ENCODE results near the gene ZNF616. TPM values are rescaled to one million over a fixed set of nuclear protein-coding genes. Genes with fewer than 3 reads are reported as not detected.
A peak's percentile ranks its signal among the peaks of the same experiment; 100 is the strongest.

Gene ZNF616
- total RNA-seq, 2 experiments from 2014 or later: 11.2 to 11.7 TPM

DNA sequence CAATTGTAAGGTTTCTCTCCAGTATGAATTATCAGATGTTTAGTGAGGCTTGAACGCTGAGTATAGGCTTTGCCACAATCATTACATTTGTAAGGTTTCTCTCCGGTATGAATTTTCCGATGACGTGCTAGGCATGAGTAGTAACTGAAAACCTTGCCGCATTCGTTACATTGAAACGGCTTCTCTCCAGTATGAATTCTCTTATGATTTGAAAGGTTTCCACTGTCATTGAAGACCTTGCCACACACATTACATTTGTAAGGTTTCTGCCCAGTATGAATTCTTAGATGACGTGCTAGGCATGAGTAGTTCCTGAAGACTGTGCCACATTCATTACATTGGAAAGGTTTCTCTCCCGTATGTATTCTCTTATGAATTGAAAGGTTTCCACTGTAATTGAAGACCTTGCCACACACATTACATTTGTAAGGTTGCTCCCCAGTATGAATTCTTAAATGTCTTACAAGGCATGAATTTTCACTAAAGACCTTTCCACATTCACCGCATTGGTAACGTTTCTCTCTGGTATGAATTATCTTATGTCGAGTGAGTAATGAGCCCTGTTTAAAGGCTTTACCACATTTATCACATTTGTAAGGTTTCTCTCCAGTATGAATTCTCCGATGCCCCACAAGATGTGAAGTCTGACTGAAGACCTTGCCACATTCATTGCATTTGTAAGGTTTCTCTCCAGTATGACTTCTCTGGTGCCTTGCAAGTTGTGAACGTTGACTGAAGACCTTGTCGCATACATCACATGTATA lies 16.0 kb upstream of the ZNF616 start:
- peaks cover 80% of the 10 kb centered on the region for H3K36me3 Mint-ChIP-seq (ENCODE audit: low read depth)
- peaks cover 67% of the 10 kb centered on the region for H3K9me3 Mint-ChIP-seq
- no peak for ATAC-seq
- CTCF ChIA-PET: no interaction called here
- DNase-seq: no peak
- no peaks in the 10 kb centered on the region for H3K27me3 Mint-ChIP-seq
- no peak overlapping the region for H3K4me3 Mint-ChIP-seq
- POLR2A ChIA-PET: no interaction called here
- intact Hi-C loops (cut with micrococcal nuclease): no loop called here
- TF ChIP-seq, protein P1, sequence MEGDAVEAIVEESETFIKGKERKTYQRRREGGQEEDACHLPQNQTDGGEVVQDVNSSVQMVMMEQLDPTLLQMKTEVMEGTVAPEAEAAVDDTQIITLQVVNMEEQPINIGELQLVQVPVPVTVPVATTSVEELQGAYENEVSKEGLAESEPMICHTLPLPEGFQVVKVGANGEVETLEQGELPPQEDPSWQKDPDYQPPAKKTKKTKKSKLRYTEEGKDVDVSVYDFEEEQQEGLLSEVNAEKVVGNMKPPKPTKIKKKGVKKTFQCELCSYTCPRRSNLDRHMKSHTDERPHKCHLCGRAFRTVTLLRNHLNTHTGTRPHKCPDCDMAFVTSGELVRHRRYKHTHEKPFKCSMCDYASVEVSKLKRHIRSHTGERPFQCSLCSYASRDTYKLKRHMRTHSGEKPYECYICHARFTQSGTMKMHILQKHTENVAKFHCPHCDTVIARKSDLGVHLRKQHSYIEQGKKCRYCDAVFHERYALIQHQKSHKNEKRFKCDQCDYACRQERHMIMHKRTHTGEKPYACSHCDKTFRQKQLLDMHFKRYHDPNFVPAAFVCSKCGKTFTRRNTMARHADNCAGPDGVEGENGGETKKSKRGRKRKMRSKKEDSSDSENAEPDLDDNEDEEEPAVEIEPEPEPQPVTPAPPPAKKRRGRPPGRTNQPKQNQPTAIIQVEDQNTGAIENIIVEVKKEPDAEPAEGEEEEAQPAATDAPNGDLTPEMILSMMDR (IDR thresholded peaks at IDR 0.05): no peak
- H3K27ac Mint-ChIP-seq: no peak overlapping the region
- no peaks in the 10 kb centered on the region for H3K4me1 Mint-ChIP-seq (ENCODE audit: low read depth)

DNA sequence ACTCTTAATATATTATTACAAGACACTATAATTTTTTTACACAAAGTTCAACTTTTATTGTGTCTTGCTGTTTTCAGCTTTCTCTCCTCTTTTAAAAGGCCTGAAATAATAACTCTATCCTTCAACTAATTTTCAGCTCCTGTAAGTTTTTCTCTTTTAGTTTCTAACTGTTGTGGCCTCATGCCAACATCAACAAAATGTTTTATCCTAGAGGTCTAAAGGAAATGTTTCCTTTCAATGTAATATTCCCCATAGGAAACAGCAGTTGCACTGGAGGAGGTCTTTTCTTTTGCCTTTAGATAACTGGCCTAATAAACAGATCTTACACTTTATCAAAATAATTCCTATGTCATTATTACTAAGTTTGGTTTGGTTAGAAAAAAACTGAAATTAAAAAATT lies 8.5 kb upstream of the ZNF616 start:
- no peaks in the 10 kb centered on the region for H3K27me3 Mint-ChIP-seq
- H3K27ac Mint-ChIP-seq: no peak overlapping the region
- intact Hi-C loops (cut with micrococcal nuclease): no loop called here
- CTCF ChIA-PET: no interaction called here
- TF ChIP-seq, protein P1 (IDR thresholded peaks at IDR 0.05): no peak
- ATAC-seq: no peak
- H3K4me1 Mint-ChIP-seq (ENCODE audit: low read depth): no peaks in the 10 kb centered on the region
- DNase-seq: no peak
- no peak overlapping the region for H3K4me3 Mint-ChIP-seq
- H3K9me3 Mint-ChIP-seq: peaks cover 35% of the 10 kb centered on the region
- peaks cover 28% of the 10 kb centered on the region for H3K36me3 Mint-ChIP-seq (ENCODE audit: low read depth)
- POLR2A ChIA-PET: no interaction called here

DNA sequence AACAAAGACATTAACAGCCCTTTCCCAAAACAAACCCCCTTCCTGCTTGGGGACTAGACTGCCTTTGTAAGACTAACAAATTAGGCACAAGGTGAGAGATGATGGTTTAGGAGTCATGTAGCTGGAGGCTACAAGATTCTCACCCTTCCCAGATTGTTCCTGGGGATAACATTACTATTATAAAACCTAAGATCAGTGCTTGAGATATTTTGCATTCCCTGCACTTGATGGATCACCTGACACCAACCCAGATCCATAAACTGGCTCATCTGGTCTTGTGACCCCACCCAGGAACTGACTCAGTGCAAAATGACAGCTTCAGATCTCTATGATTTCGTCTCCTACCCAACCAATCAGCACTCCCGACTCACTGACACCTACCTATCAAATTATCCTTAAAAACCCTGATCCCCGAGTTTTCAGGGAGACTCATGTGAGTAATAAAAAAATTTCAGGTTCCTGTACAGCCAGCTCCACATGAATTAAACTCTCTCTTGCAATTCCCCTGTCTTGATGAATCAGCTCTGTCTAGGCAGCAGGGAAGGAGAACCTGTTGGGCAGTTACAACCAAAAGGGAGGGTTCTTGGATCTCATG lies 2.4 kb upstream of the ZNF616 start:
- CTCF ChIA-PET: no interaction called here
- peaks cover 20% of the 10 kb centered on the region for H3K9me3 Mint-ChIP-seq
- TF ChIP-seq, protein P1 (IDR thresholded peaks at IDR 0.05): no peak
- no peaks in the 10 kb centered on the region for H3K27me3 Mint-ChIP-seq
- H3K4me3 Mint-ChIP-seq: no peak overlapping the region
- DNase-seq (no peak), ATAC-seq (no peak)
- POLR2A ChIA-PET: no interaction called here
- H3K27ac Mint-ChIP-seq: no peak overlapping the region
- intact Hi-C loops (cut with micrococcal nuclease): no loop called here
- H3K4me1 Mint-ChIP-seq (ENCODE audit: low read depth): peaks cover 20% of the 10 kb centered on the region
- peaks cover 19% of the 10 kb centered on the region for H3K36me3 Mint-ChIP-seq (ENCODE audit: low read depth)

DNA sequence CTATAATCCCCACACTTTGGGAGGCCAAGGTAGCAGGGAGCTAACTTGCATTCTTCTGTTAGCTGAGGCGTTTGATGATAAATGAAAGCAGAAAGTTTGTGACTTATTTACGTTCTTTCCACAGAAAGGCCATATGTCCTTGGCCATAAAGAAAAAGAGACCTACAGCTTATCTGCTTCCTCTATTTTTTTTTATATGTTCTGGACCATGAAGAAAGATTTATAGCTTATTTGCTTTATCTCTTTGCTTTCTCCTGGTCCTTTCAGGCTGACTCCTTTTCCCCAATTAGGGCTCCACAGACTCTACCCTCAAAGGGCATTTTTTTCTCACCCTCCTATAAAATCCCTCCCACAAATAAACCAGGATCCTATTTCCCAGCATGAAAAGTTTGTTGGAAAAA lies 1.5 kb upstream of the ZNF616 start:
- no peak overlapping the region for H3K27ac Mint-ChIP-seq
- H3K4me1 Mint-ChIP-seq (ENCODE audit: low read depth): peaks cover 22% of the 10 kb centered on the region
- ATAC-seq (no peak), DNase-seq (no peak)
- CTCF ChIA-PET: interaction anchor here (1.7 kb wide), 1 partner anchor 96 kb away, joined by 5 read pairs; no protein-coding TSS in a partner anchor
- peaks cover 20% of the 10 kb centered on the region for H3K36me3 Mint-ChIP-seq (ENCODE audit: low read depth)
- peaks cover 17% of the 10 kb centered on the region for H3K9me3 Mint-ChIP-seq
- TF ChIP-seq, protein P1 (IDR thresholded peaks at IDR 0.05): no peak
- POLR2A ChIA-PET: no interaction called here
- no peak overlapping the region for H3K4me3 Mint-ChIP-seq
- no peaks in the 10 kb centered on the region for H3K27me3 Mint-ChIP-seq
- intact Hi-C loops (cut with micrococcal nuclease): no loop called here

DNA sequence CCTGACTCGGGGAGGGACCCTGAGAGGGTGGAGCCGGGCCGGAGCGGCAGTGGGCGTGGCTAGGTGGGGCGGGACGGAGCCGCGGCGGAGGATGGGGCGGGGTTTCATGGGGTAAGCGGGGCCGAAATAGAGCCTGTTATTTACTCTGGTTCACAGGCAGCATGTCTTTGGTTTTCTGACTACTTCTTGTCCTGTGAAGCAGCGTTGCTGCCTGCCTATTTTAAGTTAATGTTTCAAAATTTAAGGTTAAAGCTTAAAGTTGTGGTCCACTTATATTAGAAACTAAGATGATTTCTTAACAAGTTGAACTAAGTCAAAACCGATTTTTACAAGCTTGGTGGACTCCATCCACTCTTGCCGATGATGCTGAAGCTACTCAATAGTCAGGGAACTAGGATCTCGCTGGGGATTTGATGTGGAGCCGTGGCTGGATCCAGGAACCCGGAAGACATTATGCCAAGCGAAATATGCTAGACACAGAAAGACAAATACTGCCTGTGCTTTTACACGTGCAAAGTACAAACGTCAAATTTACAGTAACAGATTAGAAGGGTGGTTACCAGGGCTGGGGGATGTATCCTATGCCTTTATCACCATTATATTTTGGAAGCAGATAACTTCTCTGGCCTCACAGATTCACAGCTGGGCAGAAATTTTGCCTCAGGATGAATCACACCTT lies 433 bp upstream of the ZNF616 start:
- Mint-ChIP-seq H3K4me1 (ENCODE audit: low read depth) (peaks cover 23% of the 10 kb centered on the region), H3K27me3 (no peaks in the 10 kb centered on the region), H3K27ac (peak overlapping the region; percentile 64), H3K36me3 (ENCODE audit: low read depth) (peaks cover 26% of the 10 kb centered on the region), H3K4me3 (peak overlapping the region; percentile 95), H3K9me3 (peaks cover 16% of the 10 kb centered on the region)
- POLR2A ChIA-PET: interaction anchor here (1.5 kb wide), 1 partner anchor 73 kb away, joined by 3 read pairs; no protein-coding TSS in a partner anchor
- DNase-seq (no peak), ATAC-seq (peak; percentile 99)
- CTCF ChIA-PET: interaction anchor here (0.9 to 1.7 kb wide), 2 partner anchors 32 to 97 kb away, joined by 4 to 5 read pairs; partner anchors contain the start of gene ZNF836
- TF ChIP-seq, protein P1 (IDR thresholded peaks at IDR 0.05): no peak
- intact Hi-C loops (cut with micrococcal nuclease): no loop called here

Data from activated CD8-positive, alpha-beta T cell treated with anti-CD3 and anti-CD28 coated beads for 36 hours (primary cell).